ENCODE results near the gene CD28.

GRCh38 chr2:203732092-203732952 lies 25.9 kb downstream of the CD28 start:
- TF ChIP-seq EZH2 (IDR thresholded peaks at IDR 0.05; ENCODE audit: insufficient read depth, poor library complexity, severe bottlenecking) (no peak), EZH2phosphoT487 (IDR thresholded peaks at IDR 0.05; ENCODE audit: insufficient read depth, low read depth) (no peak)

All from GM23248 (cell line).